Kasumi-1 (cell line): ENCODE data around the gene KRTAP1-3.
"Not testable (repeated sequence)": the region's sequence is repeated elsewhere in the genome, so short reads cannot be mapped to it uniquely, and the experiment has no call there.

Experiments used
- DNase-seq, 2 experiments: peaks; one replicate each; lab custom pipeline; 2025; lab: John Stamatoyannopoulos, UW

Gene KRTAP1-3

DNA sequence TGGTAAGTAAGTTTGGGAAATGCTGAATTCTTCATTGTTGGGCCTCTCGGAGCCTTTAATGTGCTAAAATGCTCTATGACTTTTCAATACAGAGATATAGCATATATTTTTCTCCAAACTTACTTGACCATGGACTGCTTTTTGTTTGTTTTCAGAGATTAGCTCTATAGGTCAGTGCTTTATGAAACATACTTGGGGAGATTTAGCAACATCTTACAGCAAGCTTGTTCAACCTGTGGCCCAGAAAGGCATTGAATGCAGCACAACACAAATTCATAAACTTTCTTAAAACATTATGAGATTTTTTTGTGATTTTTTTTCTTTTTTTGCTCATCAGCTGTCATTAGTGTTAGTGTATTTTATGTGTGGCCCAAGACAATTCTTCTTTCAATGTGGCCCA is 24.7 kb downstream of the KRTAP1-3 start:
- no peak for DNase-seq

- no peak for DNase-seq
These were observed 25.3 kb downstream of the KRTAP1-3 start for GRCh38 chr17:41009301-41009760.

DNA sequence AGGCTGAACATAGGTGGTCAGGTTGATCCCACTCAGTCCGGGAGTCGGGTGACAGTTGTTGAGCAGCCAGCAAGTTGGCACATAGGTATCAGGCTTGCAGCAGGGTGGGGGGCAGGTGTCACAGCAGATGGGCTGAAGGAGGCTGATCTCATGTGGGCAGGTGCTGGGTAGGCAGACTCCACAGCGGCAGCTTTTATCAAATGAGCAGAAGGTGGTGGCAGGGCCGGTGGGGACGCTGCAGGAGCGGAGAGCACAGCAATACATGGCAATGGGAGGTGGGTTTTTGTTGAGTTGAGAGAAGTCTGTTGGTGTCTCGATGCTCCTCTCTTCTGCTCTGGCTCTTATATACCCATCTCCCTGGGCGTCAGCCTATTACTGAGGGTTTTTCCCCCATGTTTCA is 25.9 kb downstream of the KRTAP1-3 start, which contains the start of gene KRTAP3-1:
TSS of gene KRTAP3-1 (minus strand) at position 318 of the 400 bp plus-strand sequence. CDS start at position 264, 54 bp downstream.
- DNase-seq, result no peak

DNA sequence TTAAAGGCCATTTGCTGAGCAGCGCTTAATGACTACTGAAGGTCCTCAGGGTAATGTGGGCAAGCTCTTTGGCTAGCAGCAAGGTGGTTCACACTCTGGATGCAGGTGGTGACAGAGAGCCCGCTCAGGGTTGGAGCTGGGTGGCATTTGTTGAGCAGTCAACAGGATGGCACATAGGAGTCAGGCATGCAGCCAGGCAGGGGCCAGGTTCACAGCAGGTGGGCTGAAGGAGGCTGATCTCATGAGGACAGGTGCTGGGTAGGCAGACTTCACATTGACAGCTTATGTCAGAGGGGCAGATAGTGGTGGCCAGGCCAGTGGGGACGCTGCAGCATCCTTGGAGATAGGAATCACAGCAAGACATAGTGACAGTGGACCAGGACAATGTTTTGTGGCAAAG is 30.3 kb downstream of the KRTAP1-3 start:
- no peak for DNase-seq

- DNase-seq, result no peak
These were observed 30.7 kb downstream of the KRTAP1-3 start for GRCh38 chr17:41003926-41004325.

- no peak for DNase-seq
These were observed 31.9 kb downstream of the KRTAP1-3 start for GRCh38 chr17:41002814-41003213.

- DNase-seq, result no peak
These were observed 32.9 kb downstream of the KRTAP1-3 start for GRCh38 chr17:41001795-41002194.

DNA sequence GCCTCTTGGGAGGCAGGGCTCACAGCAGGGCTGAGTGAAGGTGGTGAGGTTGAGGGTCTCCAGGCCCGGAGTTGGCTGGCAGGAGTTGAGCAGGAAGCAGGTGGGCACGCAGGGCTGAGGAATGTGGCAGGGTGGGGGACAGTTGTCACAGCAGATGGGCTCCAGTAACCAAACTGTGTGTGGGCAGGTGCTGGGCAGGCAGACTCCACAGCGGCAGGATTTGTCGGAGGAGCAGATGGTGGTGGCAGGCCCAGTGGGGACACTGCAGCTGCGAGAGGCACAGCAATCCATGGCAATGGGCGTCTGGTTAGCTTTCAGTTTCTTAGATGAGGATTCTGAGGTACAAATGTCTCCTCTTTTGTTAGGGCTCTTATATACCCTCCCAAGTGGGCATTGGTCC is 35.1 kb downstream of the KRTAP1-3 start, which contains the start of gene KRTAP3-2:
TSS of gene KRTAP3-2 (minus strand) at position 344 of the 400 bp plus-strand sequence. CDS start at position 291, 53 bp downstream.
- not testable (repeated sequence) for DNase-seq

- DNase-seq, result no peak
These were observed 37.3 kb downstream of the KRTAP1-3 start for GRCh38 chr17:40997361-40997760.

GRCh38 chr17:40996829-40997228 is 37.8 kb downstream of the KRTAP1-3 start:
- DNase-seq, result no peak

DNA sequence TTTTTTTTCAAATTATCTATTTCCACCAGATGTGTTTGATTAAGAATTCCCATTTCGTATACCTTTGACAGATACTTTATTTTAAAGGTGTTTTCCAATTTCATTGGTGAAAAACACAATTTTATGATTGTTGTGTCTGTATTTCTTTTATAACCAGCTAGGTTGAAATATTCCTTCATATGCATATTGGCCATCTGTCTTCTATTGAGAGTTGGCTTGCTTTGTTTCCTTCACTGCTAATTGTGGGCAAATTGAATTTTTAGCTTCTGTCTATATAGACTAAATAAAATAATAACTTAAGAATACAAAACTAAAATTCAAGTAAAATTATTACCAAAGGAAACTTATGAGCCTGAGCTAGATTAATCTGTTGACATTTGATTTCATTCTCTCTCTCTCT is 39.6 kb downstream of the KRTAP1-3 start:
- no peak for DNase-seq

DNA sequence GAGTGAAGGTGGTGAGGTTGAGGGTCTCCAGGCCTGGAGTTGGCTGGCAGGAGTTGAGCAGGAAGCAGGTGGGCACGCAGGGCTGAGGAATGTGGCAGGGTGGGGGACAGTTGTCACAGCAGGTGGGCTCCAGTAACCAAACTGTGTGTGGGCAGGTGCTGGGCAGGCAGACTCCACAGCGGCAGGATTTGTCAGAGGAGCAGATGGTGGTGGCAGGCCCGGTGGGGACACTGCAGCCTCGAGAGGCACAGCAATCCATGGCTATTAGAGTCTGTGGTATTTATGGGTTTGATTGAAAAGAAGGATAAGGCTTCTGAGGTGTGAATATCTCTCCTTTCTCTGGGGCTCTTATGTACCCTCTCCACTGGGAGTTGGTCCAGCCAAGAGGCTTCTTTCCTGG is 40.8 kb downstream of the KRTAP1-3 start, which contains the start of gene KRTAP3-3:
TSS of gene KRTAP3-3 (minus strand) at position 326 of the 400 bp plus-strand sequence. CDS start at position 259, 67 bp downstream.
- no peak for DNase-seq

GRCh38 chr17:40993084-40993483 is 41.6 kb downstream of the KRTAP1-3 start:
- no peak for DNase-seq

- no peak for DNase-seq
These were observed 42.0 kb downstream of the KRTAP1-3 start for GRCh38 chr17:40992666-40993065.

GRCh38 chr17:40986920-40987319 is 47.8 kb downstream of the KRTAP1-3 start:
- no peak for DNase-seq

- no peak for DNase-seq
These were observed 50.4 kb downstream of the KRTAP1-3 start, which contains the start of gene KRT40 for GRCh38 chr17:40984226-40984625. Gene KRT40, minus strand, starts transcription at chr17:40984326. Its CDS starts 53 bp downstream, at chr17:40984273.
